Glomerular endothelial cell (primary cell): Measurements from ENCODE around the gene EXOC8. TPM values are rescaled to one million over a fixed set of nuclear protein-coding genes. Genes with fewer than 3 reads are reported as not detected.

Source experiments
- DNase-seq: peaks from one replicate; pipeline ENCODE4 v3.0.0-alpha.2; 2011; ENCODE audit warnings: low read depth, low spot score; ENCODE audit errors: extremely low read depth
- total RNA-seq: library from RNA; depleted of rRNA; stranded (reverse); fragments of >200 nt; gene quantifications from 2 replicates; pipeline ENCODE4 v1.2.3, GENCODE V29; 2015

The EXOC8 gene
- total RNA-seq, 1 donor from 2014 or later, result 15.8 TPM

- DNase-seq, result no peak
These were observed 20.2 kb downstream of the EXOC8 start for GRCh38 chr1:231317306-231318014.

- DNase-seq, result no peak
These were observed 21.8 kb downstream of the EXOC8 start for GRCh38 chr1:231315887-231316286.

- DNase-seq, result no peak
These were observed 24.0 kb downstream of the EXOC8 start for GRCh38 chr1:231313661-231314060.

- DNase-seq, result no peak
These were observed 25.2 kb downstream of the EXOC8 start for GRCh38 chr1:231312432-231312788.

GRCh38 chr1:231311720-231312431 is 25.8 kb downstream of the EXOC8 start:
- DNase-seq, result no peak

GRCh38 chr1:231310391-231310934 is 27.2 kb downstream of the EXOC8 start:
- DNase-seq, result no peak

- no peak for DNase-seq
These were observed 35.7 kb downstream of the EXOC8 start for GRCh38 chr1:231301990-231302389.

- DNase-seq, result no peak
These were observed 41.7 kb downstream of the EXOC8 start for GRCh38 chr1:231295938-231296337.

GRCh38 chr1:231286603-231287002 is 51.0 kb downstream of the EXOC8 start:
- DNase-seq, result no peak

- no peak for DNase-seq
These were observed 53.2 kb downstream of the EXOC8 start for GRCh38 chr1:231284441-231284840.

Other genes starting within 250 kb of the EXOC8 start
- gene TRIM67, start 175.8 kb downstream of the EXOC8 start, total RNA-seq, result 0.29 and 0.58 TPM in 2 replicates
- gene GNPAT, start 96.6 kb downstream of the EXOC8 start, total RNA-seq, result 40.5 and 41.7 TPM in 2 replicates
- 22.9 and 24.9 TPM in 2 replicates for gene SPRTN, start 441 bp upstream of the EXOC8 start, total RNA-seq
- gene EGLN1, start 84.4 kb upstream of the EXOC8 start, total RNA-seq, result 46.3 and 47.1 TPM in 2 replicates
- 22.5 and 24.5 TPM in 2 replicates for gene TSNAX, start 190.8 kb upstream of the EXOC8 start, total RNA-seq